ENCODE data around the gene SLC45A1.
A peak's percentile ranks its signal among the peaks of the same experiment; 100 is the strongest.
"Not testable (repeated sequence)": the region's sequence is repeated elsewhere in the genome, so short reads cannot be mapped to it uniquely, and the experiment has no call there.

Gene SLC45A1

DNA sequence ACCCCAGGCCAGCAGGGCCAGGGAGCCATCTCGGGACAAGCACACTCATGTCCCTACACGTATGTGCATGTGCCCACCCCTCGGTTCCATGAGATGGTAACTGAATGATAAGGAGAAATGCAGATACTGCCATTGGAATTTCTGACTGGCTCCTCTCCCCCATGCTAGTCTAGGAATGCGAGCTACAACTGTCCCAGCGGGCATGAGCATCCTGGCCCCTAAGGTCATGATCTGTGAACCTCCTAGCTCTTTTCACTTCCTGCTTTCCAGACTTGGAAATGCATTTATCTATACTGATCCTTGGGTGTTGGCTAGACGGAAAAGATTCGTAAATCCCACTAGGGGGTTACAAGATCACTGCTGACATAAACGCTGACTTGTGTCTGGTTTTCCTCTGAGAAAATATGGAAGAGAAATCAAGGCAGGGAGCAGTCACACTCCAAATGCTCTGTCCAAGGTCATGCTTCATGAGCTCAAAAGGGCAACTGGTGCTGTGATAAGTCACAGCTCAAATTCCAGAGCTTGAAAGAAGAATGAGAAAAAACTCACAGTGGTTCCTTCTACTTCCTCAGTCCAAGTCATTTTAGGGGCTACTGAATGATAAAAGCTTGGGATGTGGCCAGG lies 49.8 kb downstream of the SLC45A1 start:
- no peak for DNase-seq (ENCODE audit: low read depth)

DNA sequence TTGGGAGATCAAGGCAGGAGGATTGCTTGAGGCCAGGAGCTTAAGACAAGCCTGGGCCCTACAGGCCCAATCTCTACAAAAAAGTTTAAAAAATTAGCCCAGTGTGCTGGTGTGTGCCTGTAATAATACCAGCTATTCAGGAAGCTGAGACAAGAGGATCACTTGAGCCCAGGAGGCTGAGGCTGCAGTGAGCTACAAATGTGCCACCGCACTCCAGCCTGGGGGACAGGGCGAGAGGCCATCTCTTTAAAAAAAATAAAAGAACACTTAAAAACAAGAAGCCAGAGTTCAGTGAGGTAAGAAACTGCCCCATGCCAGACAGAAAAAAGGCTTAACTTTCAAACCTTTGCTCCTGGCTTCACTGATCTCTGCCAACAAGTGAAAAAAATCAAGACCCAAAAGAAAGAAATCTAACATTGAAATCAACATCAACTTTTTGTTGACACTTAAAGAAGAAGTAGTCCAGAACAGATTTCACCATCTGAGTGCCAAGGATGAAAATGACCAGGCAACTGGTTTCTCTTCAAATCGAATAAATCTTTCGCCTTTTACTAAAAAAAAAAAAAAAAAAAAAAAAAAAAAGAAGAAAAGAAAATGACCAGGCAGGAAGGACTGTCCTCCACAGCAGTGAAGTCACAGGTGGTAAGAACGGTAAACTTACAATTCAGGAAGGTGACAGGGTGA lies 51.2 kb downstream of the SLC45A1 start:
- no peak for DNase-seq (ENCODE audit: low read depth)

DNA sequence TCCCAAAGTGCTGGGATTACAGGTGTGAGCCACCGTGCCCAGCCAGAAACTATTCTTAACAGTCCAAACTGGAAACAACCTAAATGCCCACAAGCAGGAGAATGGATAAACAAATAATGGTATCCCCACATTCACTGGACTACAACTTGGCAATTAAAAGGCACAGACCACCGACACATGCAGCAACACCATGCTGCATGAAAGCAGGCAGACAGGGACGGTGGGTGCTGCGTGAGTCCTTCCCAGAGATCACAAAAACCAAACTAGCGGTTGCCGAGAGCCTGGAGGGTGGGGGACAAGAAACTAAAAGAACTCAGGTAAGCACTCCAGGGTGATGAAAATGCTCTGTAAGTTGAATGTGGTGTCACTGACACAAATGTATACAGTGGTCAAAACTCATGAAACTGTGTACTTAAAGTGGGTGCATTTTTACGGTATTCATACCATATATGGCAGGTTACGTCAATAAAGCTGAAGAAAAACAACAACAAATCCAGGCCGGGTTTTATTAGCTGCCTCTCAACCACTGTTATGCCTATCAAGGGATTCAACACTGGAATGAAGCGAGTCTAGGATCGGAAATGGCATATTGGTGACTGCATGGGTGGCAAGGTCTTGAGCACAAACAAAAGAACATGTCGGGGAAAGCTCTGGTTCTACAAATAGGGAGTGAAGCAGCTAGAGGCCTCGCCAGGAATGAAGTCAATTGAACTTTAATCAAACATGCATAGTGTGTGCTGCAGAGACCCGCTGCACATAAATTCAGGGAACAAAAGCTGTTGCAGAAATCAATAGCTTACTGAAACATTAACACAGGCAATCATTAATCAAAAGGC lies 52.4 kb downstream of the SLC45A1 start:
- DNase-seq (ENCODE audit: low read depth) = no peak

DNA sequence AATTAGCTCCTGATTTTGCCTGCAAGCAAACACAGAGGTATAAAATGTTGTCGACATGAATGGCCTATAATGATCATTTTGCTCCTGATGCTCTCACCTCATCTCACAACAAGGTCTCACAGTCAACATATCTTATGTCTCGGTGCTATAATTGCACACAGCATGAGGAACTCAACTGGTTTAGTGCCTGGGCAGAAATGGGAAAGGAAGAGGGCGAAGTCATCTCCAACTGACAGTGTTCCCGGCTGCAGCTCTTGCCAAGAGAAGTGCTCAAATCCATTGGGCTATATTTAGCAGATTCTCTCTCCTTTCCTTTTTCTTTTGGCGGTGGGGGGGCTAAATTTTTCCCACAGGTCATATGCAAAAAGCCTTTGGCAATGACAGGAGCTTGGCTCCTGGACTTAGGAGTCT lies 53.0 kb downstream of the SLC45A1 start:
- no peak for DNase-seq (ENCODE audit: low read depth)

- DNase-seq (ENCODE audit: low read depth) = no peak
These were observed 53.6 kb downstream of the SLC45A1 start for GRCh38 chr1:8371372-8371991.

DNA sequence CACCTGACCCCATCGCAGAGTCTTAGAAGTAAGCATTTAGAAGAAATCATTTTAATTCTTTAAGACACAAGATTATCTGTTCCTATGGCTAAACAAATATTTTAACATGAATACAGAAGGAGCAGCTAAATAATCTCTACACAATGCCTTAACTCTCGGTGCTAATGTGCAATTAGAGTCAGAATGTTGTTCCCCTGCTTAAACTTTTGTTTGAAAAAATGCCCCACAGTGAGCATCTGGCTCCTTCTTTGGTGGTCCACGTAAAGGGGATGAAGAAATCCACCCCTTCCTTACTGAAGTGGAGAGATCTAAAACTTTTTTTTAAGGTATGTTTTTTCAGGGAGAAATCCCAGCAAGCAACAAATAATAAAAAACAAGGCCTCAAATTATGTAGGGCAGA lies 55.2 kb downstream of the SLC45A1 start:
- no peak for DNase-seq (ENCODE audit: low read depth)

DNA sequence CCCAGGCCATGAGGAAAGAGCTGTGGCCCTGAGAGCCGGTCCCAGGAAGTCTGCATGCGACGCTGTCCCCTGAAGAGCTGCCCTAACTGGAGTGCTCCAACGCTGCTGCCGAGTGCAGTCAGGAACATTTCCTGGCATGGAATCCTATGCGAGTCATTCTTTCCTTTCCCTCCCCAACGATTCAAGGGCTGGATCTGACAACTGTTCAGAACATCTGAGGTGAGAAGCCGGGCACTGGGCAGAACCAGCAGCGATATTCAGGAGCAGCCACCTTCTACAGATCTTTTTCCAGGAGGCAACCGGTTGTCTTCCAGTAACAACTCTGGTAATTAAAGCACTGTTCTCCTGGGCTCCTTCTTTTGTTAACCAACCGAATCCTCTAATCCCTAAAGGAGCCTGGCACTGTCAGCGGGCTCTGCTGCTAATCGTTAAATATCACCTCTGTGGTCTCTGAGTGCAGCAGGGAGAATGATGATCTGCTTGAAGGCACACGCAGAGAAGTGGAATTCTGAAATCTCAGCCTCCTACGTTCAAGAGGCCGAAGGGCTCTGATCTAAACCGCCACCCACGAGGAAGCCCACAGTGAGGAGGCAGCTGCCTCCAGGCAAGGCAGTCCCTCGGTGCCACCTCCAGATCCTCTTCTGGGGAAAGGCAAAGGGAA lies 55.8 kb downstream of the SLC45A1 start:
- DNase-seq (ENCODE audit: low read depth) = peak; percentile 68

- DNase-seq (ENCODE audit: low read depth) = no peak
These were observed 56.4 kb downstream of the SLC45A1 start for GRCh38 chr1:8374356-8374755.

DNA sequence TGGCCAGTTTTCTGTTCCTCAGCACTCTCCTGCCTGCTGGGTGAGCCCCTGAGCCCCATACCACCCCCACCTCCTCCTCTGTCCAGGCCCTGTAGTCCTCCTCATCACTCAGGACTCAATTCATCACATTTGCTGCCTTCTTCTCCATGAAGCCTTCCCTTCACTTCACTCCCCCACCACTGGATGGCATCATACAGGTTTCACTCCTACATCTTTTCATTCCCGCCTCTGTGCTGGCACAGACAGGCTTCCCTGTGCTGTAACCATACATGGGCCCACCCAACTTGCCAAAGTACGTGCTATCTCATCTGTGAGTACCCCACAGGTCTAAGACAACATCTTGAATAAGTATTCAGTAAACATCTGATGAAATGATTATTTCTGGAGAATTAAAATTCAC lies 56.9 kb downstream of the SLC45A1 start:
- no peak for DNase-seq (ENCODE audit: low read depth)

- DNase-seq (ENCODE audit: low read depth) = no peak
These were observed 58.5 kb downstream of the SLC45A1 start for GRCh38 chr1:8376358-8376840.

- no peak for DNase-seq (ENCODE audit: low read depth)
These were observed 59.5 kb downstream of the SLC45A1 start for GRCh38 chr1:8377271-8377981.

DNA sequence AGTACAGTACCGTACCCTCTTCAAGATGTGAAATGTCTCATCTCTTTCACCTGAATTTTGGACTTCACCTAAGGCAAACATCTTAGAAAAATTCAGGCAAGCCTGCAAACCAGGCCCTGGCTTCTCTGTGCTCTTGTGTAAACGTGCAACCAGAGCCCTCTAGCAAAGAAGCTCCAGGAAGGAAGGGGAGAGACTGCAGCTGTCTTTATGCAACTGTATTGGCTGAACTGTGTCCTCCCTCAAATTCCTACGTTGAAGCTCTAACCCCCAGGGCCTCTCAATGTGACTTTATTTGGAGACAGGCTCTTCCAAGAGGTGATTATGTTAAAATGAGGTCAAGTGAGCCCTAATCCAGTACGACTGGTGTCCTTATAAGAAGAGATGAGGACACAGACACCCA lies 60.3 kb downstream of the SLC45A1 start:
- no peak for DNase-seq (ENCODE audit: low read depth)

DNA sequence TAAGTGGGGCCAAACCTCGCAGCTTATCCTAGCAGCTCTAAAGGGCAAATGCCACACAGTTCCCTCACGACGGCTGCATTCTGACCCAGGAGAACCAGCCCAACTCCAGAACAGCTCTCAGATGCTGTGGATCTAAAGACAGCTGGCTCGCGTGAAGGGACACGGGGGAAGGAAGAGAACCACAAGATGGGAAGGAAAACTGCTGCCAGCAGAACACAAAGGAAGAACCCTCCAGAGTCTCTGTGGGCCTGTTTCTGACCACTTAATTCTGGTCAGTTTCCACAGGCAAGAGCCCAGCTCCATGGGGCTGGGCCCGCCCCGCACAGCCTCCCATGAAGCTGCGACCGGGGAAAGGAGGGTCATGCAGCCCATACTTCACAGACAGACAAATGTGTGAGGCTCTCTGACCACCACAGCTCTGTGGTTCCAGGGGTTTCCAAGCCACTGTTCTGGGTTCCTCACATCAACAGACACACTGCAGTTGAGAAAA lies 61.1 kb downstream of the SLC45A1 start:
- no peak for DNase-seq (ENCODE audit: low read depth)

GRCh38 chr1:8379513-8380186 lies 61.7 kb downstream of the SLC45A1 start:
- no peak for DNase-seq (ENCODE audit: low read depth)

GRCh38 chr1:8380310-8380709 lies 62.4 kb downstream of the SLC45A1 start:
- not testable (repeated sequence) for DNase-seq (ENCODE audit: low read depth)

DNA sequence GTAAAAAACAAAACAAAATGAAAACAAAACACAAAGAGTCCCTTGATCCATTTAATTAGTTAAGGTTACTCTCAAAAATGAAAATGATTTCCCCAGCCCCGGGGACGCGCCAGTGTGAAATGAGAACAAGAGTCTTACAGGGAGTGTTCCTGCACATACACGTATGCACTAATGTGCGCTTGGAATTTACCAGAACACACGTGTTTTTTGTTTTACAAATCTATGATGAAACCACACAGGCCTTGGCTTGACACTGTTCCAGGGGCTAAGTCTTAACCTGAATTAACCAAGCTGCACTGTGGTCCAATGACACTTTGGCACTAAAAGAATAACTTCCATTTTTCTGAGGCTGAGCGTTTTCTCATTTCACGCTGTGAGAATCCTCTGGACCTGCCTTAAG lies 63.7 kb downstream of the SLC45A1 start:
- DNase-seq (ENCODE audit: low read depth) = no peak

DNA sequence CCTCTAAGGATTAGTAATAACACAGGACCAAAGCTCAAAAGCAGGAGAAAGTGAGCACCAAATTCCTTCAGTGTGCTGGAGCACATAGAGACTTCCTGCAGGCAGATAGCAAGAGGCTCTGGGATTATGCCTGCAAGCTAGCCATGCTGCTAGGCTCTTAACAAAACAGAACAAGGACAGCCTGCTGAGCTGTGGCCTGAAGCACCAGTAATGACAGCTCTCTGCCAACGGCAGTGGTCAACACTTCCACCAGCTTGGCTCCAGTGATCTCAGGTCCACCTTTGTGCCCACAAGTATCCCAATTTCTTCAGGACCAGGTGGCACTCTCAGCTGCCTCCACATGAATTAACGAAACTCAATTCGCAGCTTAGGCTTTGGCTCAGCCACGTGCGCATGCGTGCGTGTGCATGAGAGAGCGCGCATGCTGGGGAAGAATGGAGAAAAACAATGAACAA lies 64.2 kb downstream of the SLC45A1 start:
- DNase-seq (ENCODE audit: low read depth) = no peak

DNA sequence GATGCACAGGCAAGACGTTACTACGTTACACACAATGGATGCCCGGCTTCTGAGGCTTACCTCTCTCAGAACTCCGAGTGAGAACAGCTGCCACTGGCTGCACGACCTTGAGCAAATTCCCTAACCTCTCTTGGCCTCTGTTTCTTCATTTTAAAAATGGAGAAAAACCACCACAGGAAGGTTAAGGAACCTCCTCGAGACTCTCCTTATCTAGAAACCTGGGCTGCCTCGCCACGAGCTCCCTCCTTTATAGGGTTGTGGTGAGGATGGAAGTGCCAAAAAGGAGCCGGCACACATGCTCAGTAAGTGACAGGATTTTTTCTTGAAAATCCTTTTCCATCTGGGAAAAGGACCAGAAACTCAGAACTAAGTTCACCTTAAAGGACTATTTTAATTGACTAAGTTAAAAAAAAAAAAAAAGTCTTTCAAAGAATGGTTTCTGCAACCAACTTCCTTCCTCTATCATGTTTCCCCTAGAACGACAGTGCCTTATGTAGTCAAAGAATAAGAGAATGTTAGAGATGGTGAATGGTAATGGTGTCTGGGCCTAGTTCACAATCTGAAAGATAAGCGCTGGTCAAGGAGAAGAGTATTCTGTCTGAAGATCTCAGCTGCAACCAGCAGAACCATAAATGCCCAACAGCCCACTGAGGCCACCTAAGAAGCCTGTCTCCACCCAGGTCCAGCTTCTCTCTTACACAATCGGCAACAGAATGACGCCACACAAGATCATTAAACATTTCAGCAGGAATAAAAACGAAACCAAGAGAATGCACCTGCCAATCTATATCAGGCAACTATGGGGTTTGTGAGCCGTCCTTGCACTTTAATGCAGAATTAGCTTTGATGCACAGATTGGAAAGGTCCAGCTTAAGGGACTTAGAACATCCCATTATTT lies 64.9 kb downstream of the SLC45A1 start:
- DNase-seq (ENCODE audit: low read depth) = no peak

DNA sequence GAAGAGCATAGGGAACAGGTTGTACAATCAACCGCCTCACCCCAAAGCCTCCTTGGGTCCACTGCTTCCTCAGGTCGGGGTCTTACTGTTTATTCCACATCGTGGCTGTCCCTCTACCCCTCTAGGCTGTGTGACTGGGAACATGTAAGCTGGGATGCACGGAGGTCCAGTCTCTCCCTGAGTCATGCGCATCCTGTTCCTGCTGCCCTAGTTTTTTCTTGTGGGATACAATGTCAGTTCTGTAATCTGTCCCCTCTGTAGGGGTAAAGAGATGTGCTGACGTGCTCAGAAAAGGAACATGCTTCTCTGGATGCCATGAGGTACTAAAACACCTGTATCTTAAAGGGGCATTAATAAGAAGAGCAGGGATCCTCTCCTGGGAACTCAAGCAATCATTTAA lies 66.2 kb downstream of the SLC45A1 start:
- no peak for DNase-seq (ENCODE audit: low read depth)
